GM12873 (cell line): ENCODE measurements around the gene RSAD2.

ENCODE experiments used
- TF ChIP-seq, protein P1 (sequence below): IDR thresholded peaks from 2 replicates; pipeline ENCODE4 v1.5.1; 2012; ENCODE audit warnings: low read depth, mild to moderate bottlenecking, moderate library complexity, low read length, control low read depth; ENCODE audit not compliant: insufficient read depth; ENCODE audit errors: missing control alignments

RSAD2 gene

DNA sequence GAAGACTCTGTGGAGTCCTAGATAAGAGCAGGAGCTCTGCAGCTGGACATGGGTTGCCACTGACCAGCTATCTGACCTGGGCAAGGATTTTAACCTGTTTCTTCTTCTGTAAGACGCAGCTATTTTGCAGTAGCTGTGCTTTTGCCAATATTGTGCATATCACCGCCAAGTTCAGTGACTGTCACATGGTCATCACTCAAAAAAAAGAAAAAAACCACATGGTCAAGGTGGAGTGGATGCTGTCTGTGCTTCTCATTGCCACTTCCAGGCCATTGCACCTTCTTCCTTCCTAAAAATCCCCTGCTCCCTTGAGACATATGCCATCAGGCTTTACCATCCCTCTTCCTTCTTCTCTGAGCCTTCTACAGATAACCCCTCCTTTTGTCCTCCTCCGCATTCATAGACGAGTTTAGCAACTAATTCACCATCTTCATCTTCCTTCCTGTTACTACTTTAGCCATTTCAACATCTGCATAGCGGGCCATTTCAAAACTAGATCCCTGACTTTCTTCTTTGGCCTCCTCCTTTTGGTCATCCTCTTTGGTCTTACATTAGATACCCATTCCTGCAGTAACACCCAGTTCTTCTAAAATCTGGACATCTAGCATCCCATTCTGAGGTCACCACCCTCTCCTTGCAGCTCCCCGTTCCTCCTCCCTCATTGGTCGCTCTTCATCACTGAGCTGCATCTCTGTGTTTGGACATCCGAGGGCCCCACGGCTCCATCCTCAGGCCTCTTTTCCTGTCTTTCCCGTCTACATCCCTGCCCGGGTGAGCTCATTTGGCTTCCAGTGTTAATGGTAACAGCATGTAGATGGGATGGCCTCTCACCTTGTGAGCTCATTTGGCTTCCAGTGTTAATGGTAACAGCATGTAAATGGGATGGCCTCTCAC, 57.4 kb downstream of the RSAD2 start:
- TF ChIP-seq, protein P1, sequence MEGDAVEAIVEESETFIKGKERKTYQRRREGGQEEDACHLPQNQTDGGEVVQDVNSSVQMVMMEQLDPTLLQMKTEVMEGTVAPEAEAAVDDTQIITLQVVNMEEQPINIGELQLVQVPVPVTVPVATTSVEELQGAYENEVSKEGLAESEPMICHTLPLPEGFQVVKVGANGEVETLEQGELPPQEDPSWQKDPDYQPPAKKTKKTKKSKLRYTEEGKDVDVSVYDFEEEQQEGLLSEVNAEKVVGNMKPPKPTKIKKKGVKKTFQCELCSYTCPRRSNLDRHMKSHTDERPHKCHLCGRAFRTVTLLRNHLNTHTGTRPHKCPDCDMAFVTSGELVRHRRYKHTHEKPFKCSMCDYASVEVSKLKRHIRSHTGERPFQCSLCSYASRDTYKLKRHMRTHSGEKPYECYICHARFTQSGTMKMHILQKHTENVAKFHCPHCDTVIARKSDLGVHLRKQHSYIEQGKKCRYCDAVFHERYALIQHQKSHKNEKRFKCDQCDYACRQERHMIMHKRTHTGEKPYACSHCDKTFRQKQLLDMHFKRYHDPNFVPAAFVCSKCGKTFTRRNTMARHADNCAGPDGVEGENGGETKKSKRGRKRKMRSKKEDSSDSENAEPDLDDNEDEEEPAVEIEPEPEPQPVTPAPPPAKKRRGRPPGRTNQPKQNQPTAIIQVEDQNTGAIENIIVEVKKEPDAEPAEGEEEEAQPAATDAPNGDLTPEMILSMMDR = no peak

DNA sequence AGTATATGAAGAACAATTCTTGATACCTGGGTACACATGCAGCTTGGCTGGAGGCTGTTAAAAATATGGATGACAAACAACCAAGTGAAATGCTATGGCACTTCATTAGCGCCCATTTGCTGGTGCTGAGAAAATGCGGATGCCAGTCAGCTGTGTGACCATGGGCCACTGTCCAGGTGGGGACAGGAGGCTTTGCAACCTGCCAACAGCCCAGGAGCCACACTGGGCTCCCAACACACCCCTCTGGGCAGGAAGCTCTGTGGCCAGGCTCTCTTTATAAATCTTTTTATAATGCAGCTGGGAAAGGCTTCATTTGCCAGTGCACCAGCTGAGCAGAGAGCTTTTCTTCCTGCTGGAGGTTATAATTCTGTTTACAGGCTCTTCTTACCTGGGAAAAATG, 59.6 kb downstream of the RSAD2 start:
- TF ChIP-seq, protein P1 = no peak

- TF ChIP-seq, protein P1 = no peak
Observed at GRCh38 chr2:6937582-6937981, 60.0 kb downstream of the RSAD2 start.

GRCh38 chr2:6939071-6939470, 61.5 kb downstream of the RSAD2 start:
- TF ChIP-seq, protein P1 = no peak

DNA sequence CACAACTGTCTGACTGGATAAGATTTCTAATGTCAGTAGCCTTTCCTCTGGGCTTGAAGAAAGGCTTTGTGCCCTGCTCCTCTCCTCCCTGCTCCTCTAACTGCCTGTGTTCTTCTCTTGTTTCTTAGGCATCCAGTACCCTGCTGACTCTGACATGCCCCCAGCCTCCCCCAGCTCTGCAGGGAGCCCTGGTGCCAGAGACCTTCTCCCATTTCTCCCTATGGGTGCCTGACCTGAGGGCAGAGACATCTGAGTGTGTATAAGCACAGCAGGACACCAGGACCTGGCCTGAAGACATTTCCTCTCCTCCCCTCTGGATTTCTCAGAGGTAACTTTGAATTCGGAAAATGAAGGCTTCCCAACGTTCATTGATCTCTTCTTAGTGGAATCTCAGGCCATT, 63.2 kb downstream of the RSAD2 start:
- TF ChIP-seq, protein P1 = no peak

GRCh38 chr2:6941299-6942046, 63.9 kb downstream of the RSAD2 start:
- TF ChIP-seq, protein P1 = no peak

GRCh38 chr2:6942848-6943247, 65.3 kb downstream of the RSAD2 start:
- TF ChIP-seq, protein P1 = no peak
